ENCODE data around the gene MACROH2A2.
"Not testable (repeated sequence)": the region's sequence is repeated elsewhere in the genome, so short reads cannot be mapped to it uniquely, and the experiment has no call there.

MACROH2A2 gene

DNA sequence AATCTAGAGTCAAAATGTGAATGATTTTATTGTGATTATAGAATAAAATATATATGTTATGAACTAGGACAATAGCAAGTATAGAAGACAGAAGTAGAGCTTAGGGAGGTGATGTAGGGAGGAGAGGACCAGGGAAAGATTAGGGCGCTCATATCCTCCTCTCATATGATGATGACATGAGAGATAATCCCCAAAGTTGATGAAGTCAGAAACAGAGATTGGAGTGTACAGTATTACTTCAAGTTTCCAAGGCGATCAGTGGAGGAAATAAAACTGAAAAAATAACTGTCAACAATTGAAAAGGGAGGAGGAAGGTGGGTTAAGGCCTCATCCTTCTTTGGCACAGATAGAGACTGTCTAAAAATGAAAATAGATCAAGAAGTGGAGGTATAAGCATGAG, 14.9 kb downstream of the MACROH2A2 start:
- DNase-seq (ENCODE audit: low read depth in 2 of 2) = no peak

DNA sequence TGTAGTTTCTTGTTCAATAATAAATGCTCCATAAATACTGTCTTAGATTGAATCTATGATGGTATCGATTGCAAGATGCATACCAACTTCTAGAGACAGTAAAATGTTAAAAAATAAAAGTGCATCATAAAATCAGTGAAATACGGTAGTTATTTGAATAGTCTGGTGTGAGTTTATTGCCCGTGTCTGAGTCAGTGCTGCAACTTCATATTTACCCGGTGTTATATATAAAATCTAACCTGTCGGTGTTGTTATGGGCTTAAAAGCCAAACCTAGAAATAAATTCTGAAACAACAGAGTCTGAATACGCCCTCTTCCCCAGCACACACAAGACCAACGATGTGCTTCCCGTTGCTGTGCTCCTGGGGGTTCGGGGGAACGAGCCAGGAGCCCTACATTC, 16.3 kb downstream of the MACROH2A2 start:
- no peak for DNase-seq (ENCODE audit: low read depth in 2 of 2)

DNA sequence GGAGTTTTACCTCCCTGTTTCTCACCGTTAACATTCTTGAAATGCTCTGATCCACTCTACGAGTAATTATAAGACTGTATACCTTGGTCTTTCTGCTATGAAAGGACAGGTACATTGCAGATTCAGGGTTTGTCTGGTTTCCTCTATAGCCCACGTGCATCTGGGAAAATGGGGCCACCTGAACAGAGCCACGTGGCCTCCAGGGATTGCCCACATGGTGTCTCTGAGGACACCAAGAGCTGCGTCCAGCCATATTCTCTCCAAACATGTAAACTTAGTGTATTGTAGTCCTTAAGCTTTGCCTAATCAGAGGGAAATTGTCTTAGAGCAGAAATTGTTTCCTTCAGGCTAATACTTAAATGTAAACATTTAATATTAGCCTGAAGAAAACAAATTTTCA, 16.7 kb downstream of the MACROH2A2 start:
- no peak for DNase-seq (ENCODE audit: low read depth in 2 of 2)

DNA sequence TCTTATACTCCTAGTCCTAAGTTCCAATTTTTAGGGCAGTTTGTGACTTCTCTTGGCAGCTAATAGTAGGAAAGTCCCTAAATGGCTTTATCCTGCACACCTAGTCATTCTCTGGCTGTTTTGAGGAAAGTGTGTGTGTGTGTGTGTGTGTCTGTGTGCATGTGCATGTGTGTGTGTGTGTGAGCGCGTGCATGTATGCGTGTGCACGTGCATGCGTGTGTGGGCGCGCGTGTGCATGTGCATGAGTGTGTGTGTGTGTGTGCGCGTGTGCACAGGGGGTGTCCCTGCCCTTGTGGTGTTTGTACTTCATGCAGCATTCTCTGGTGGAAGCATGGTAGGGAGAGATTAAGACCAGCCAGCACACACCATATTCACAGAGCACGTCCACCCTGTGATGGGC, 18.2 kb downstream of the MACROH2A2 start:
- no peak for DNase-seq (ENCODE audit: low read depth in 2 of 2)

GRCh38 chr10:70074165-70074564, 21.5 kb downstream of the MACROH2A2 start:
- no peak for DNase-seq (ENCODE audit: low read depth in 2 of 2)

DNA sequence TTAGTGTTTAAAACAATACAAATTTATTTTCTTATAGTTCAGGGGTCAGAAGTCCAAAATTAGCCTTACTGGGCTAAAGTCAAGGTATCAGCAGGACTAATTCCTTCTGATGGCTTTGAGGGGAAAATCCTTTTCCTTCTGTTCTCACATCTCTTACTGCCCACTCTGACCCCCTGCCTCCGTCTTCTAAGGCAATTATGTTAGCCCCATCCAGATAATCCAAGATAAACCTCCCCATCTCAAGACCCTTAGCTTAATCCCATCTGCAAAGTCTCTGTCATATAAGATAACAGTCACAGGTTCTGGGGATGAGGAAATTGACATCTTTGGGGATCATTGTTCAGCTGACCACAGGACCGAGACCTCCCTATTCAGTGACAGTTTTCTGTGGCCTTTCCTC, 22.3 kb downstream of the MACROH2A2 start:
- no peak for DNase-seq (ENCODE audit: low read depth in 2 of 2)

GRCh38 chr10:70078329-70078728, 25.7 kb downstream of the MACROH2A2 start:
- DNase-seq (ENCODE audit: low read depth in 2 of 2) = no peak

- no peak for DNase-seq (ENCODE audit: low read depth in 2 of 2)
These were observed 26.3 kb downstream of the MACROH2A2 start for GRCh38 chr10:70078937-70079336.

DNA sequence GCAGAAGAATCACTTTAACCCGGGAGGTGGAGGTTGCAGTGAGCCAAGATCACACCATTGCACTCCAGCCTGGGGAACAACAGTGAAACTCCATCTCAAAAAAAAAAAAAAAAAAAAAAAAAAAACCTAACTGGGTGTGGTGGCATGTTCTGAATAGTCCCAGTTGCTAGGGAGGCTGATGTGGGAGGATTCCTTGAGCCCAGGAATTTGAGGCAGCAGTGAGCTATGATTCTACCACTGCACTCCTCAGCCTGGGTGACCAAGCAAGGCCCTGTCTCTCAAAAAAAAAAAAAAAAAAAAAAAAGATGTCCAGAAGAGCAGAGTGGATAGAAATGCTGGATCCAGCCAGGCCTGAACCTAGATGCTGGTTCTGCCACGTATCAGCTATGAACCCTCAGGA, 28.1 kb downstream of the MACROH2A2 start:
- DNase-seq (ENCODE audit: low read depth in 2 of 2) = not testable (repeated sequence)

DNA sequence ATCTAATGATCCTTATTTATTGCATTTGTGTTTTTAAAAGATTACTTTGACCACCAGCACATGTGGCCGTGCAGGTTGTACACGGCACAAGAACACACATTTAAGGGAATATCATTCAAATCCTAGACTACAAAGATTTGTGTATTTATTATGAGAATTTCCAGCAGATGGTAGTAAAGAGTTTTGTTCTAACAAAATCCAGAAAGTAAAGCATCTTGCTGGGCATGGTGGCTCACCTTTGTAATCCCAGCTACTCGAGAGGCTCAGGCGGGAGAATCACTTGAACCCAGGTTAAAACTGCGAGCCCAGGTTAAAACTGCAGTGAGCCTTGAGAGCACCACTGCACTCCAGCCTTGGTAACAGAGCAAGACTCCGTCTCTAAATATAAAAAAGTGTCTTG, 31.5 kb downstream of the MACROH2A2 start:
- no peak for DNase-seq (ENCODE audit: low read depth in 2 of 2)

DNA sequence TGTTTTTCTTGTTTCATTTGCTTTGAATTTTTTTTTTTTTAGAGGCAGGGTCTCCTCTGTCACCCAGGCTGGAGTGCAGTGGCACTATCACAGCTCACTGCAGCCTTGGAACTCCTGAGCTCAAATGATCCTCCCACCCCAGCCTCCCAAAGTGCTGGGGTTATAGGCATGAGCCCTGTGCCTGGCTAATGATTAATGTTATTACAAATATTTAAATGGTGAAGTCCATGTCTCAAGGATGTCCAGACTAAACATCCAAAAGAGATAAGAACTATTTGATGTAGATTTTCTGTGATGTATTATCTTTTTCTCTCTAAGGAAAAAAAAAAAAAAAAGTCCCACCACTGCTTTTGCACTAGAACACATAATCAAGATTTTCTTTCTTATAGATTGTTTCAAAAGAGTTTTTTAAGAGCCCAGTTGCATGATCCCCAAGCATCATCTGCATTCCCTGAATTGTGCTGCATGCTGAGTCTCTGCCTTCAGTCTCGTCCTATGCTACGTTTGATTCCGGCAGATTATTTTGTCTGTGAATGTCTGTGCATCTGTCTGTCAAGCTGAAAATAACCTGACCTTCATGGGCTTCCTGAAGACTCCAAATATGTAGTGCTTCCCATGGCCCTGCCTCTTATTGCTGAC, 33.4 kb downstream of the MACROH2A2 start:
- DNase-seq (ENCODE audit: low read depth in 2 of 2) = no peak

- no peak for DNase-seq (ENCODE audit: low read depth in 2 of 2)
These were observed 35.1 kb downstream of the MACROH2A2 start for GRCh38 chr10:70087616-70088307.

- DNase-seq (ENCODE audit: low read depth in 2 of 2) = no peak
These were observed 35.7 kb downstream of the MACROH2A2 start for GRCh38 chr10:70088308-70088698.

DNA sequence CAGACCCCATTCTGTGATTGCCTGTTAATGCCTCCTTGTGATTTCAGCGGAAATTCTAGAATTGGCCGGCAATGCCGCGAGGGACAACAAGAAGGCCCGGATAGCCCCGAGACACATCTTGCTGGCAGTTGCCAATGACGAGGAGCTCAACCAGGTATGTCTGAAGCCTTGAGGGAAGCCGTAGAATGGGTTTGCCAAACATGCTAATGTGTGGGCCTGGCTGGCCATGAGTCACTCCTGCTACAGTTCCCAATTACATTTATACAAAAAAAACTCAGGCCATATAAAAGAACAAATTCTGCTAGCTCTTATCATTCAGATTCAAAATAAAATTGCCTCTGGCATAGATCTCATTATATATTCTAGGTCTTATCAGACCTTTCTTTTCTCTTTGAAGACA, 37.4 kb downstream of the MACROH2A2 start:
- no peak for DNase-seq (ENCODE audit: low read depth in 2 of 2)

DNA sequence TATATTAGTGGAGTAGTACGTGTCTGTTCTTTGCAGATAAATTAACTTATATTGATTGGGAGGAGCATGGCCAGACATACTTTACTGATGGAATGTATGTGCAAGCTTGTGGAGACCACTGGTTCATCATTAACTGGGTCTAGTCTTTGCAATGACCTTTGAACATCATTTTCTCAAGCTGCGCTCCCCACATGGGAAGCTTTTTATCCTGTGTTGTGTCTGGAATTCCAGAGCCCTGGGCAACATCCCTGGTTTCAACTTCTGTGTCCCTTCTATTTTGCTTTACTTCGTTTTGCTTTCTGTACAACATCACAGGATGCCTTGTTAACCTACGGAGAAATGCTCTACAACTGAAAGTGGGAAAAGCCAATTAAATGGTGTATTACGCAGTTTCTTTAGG, 38.3 kb downstream of the MACROH2A2 start:
- no peak for DNase-seq (ENCODE audit: low read depth in 2 of 2)

- no peak for DNase-seq (ENCODE audit: low read depth in 2 of 2)
These were observed 39.7 kb downstream of the MACROH2A2 start for GRCh38 chr10:70092389-70092718.

GRCh38 chr10:70093335-70093944, 40.8 kb downstream of the MACROH2A2 start:
- no peak for DNase-seq (ENCODE audit: low read depth in 2 of 2)

- no peak for DNase-seq (ENCODE audit: low read depth in 2 of 2)
These were observed 41.6 kb downstream of the MACROH2A2 start for GRCh38 chr10:70094250-70094649.

GRCh38 chr10:70096016-70096704, 43.5 kb downstream of the MACROH2A2 start:
- DNase-seq (ENCODE audit: low read depth in 2 of 2) = no peak

DNA sequence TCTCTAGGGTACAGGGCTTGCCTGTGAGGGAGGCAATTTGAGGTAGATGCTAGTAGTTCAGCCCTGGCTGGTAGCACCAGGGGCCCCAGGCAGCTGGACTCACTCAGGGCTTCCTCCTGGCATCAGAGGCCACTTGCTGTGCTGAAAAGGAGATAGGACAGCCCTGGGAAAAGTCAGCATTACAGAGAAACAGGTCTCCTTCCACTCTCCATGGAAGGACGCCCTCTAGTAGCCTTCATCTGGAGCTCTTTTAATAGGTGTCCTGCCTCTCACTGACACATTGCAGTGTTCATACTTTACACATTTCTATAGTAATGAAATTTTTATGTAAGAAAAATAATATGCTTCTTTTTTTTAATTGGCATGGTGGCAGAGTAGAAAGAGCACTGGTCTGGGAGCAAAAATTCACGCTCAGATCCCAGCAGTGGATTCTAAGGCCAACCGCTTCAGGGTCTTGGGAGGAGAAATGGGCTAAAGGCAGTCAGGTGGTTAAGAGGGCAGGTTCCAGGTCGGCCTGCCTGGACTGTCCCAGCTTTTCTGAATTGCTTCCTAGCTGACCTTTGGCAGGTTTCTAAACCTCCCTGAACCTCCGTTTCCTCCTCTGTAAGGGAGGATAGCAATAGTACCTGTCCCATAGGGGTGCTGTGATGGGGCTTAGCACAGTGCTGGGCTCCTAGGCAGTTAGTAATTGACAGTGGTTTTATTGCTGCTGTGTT, 44.2 kb downstream of the MACROH2A2 start:
- no peak for DNase-seq (ENCODE audit: low read depth in 2 of 2)

GRCh38 chr10:70097459-70097858, 44.8 kb downstream of the MACROH2A2 start:
- DNase-seq (ENCODE audit: low read depth in 2 of 2) = no peak

DNA sequence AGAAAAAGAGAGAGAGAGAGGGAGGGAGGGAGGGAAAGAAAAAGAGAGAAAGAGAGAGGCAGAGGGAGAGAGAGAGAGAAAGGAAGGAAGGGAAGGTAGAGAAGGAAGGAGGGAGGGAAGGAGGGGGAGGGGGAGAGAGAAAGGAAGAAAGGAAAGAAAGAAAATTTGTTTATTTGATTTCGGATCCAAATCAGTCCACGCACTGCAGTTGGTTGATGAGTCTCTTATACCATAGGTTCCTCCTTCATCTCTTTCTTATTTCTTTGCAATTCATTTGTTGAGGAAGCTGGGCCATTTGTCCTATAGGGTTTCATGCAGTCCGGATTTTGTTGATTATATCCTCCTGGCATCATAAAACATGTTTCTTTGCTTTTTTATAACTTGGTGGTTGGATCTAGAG, 45.6 kb downstream of the MACROH2A2 start:
- DNase-seq (ENCODE audit: low read depth in 2 of 2) = no peak

Data from stimulated activated CD4-positive, alpha-beta T cell treated with anti-CD3 and anti-CD28 coated beads, Interleukin-12 subunit alpha, Interleukin-12 subunit beta, amount 100 ng/mL, for 24 hours (primary cell).